Hepatocyte (in vitro differentiated cells): Measurements from ENCODE around the gene CTNNBIP1. TPM values are rescaled to one million over a fixed set of nuclear protein-coding genes. Genes with fewer than 3 reads are reported as not detected.

ENCODE experiments used
- DNase-seq: peaks from one replicate; pipeline ENCODE4 v3.0.0-alpha.2; 2016; ENCODE audit warnings: low spot score
- H2AFZ ChIP-seq: fragments of 200-600 bp; sonication (generic); 2 replicates; pipeline ENCODE4 v1.6.0; 2016; ENCODE audit warnings: antibody characterized with exemption, mild to moderate bottlenecking
- H3K27ac ChIP-seq: fragments of 200-600 bp; sonication (generic); 2 replicates; pipeline ENCODE4 v1.5.1; 2016; ENCODE audit warnings: mild to moderate bottlenecking
- H3K27me3 ChIP-seq: fragments of 200-600 bp; sonication (generic); 2 replicates; pipeline ENCODE4 v1.6.1; 2016
- H3K36me3 ChIP-seq: fragments of 200-600 bp; sonication (generic); replicated peaks from 2 replicates; pipeline ENCODE4 v1.5.1; 2016; ENCODE audit warnings: low read depth; ENCODE audit not compliant: insufficient read depth
- H3K4me1 ChIP-seq: fragments of 200-600 bp; sonication (generic); 2 replicates; pipeline ENCODE4 v1.5.1; 2016; ENCODE audit warnings: mild to moderate bottlenecking, moderate library complexity; ENCODE audit not compliant: insufficient read depth
- H3K4me2 ChIP-seq: fragments of 200-600 bp; sonication (generic); 2 replicates; pipeline ENCODE4 v1.6.0; 2016
- H3K4me3 ChIP-seq: fragments of 200-600 bp; sonication (generic); 2 replicates; pipeline ENCODE4 v1.5.1; 2016; ENCODE audit warnings: mild to moderate bottlenecking
- H3K79me2 ChIP-seq: fragments of 200-600 bp; sonication (generic); 2 replicates; pipeline ENCODE4 v1.6.0; 2017; ENCODE audit warnings: mild to moderate bottlenecking
- H3K9me2 ChIP-seq: fragments of 200-600 bp; sonication (generic); replicated peaks from 2 replicates; pipeline ENCODE4 v1.6.0; 2017; ENCODE audit warnings: mild to moderate bottlenecking; ENCODE audit not compliant: insufficient read depth
- H3K9me3 ChIP-seq: fragments of 200-600 bp; sonication (generic); 2 replicates; pipeline ENCODE4 v1.5.1; 2016; ENCODE audit warnings: low read depth, mild to moderate bottlenecking
- H4K20me1 ChIP-seq: fragments of 200-600 bp; sonication (generic); 2 replicates; pipeline ENCODE4 v1.6.0; 2016; ENCODE audit warnings: mild to moderate bottlenecking; ENCODE audit not compliant: insufficient read depth, poor library complexity, severe bottlenecking
- CTCF ChIP-seq: fragments of 200-600 bp; sonication (generic); IDR thresholded peaks from 2 replicates; pipeline ENCODE4 v1.5.1; 2016; ENCODE audit warnings: antibody characterized with exemption, mild to moderate bottlenecking; ENCODE audit not compliant: poor library complexity
- EZH2 ChIP-seq: fragments of 200-600 bp; sonication (generic); IDR thresholded peaks from 2 replicates; pipeline ENCODE4 v1.6.1; 2016; ENCODE audit warnings: antibody characterized with exemption, mild to moderate bottlenecking, borderline replicate concordance
- EZH2phosphoT487 ChIP-seq: fragments of 200-600 bp; sonication (generic); IDR thresholded peaks from one replicate; pipeline ENCODE4 v1.6.1; 2018; ENCODE audit warnings: antibody characterized with exemption, mild to moderate bottlenecking, low read depth, moderate library complexity; ENCODE audit not compliant: unreplicated experiment, severe bottlenecking
- WGBS: methylation state at CpG from one replicate; pipeline ENCODE4 v1.1.6; 2016; ENCODE audit warnings: low lambda C conversion rate; ENCODE audit errors: missing lambda C conversion rate; 5-methylcytosine and 5-hydroxymethylcytosine counted together
- polyA plus RNA-seq: library from polyadenylated mRNA; unstranded; fragments of >200 nt; fragmentation: Nextera tagmentation; extraction: Ambion mirVana; gene quantifications from 2 replicates; pipeline ENCODE4 v1.2.1, GENCODE V29; 2016
- total RNA-seq: library from RNA; depleted of rRNA; stranded (reverse); fragments of >200 nt; gene quantifications from 2 replicates; pipeline ENCODE4 v1.2.3, GENCODE V29; 2014

CTNNBIP1 gene
- total and polyA plus RNA-seq, 2 experiments from 2014 or later, result 25.2 to 49.8 TPM

- no peak for DNase-seq
- H3K4me3 ChIP-seq, result no peak overlapping the region
- TF ChIP-seq EZH2phosphoT487 (no peak), CTCF (no peak), EZH2 (no peak)
- no peak overlapping the region for H3K4me2 ChIP-seq
- H3K9me2 ChIP-seq, result no peaks in the 10 kb centered on the region
- H3K27ac ChIP-seq, result peak overlapping the region; percentile 49
- H3K79me2 ChIP-seq, result peaks cover 97% of the 10 kb centered on the region
- H3K27me3 ChIP-seq, result no peaks in the 10 kb centered on the region
- H3K36me3 ChIP-seq, result no peaks in the 10 kb centered on the region
- peaks cover 15% of the 10 kb centered on the region for H4K20me1 ChIP-seq
- H3K9me3 ChIP-seq, result no peaks in the 10 kb centered on the region
- 84% methylated on average over 1 of the region's 1 CpG for WGBS
- H3K4me1 ChIP-seq, result peaks cover 15% of the 10 kb centered on the region
- no peak overlapping the region for H2AFZ ChIP-seq
These were observed 93.9 kb downstream of the CTNNBIP1 start for GRCh38 chr1:9816199-9816598.

GRCh38 chr1:9815150-9815549 is 94.9 kb downstream of the CTNNBIP1 start:
- Histone ChIP-seq H4K20me1 (peaks cover 23% of the 10 kb centered on the region), H3K36me3 (no peaks in the 10 kb centered on the region), H3K27me3 (no peaks in the 10 kb centered on the region), H3K4me1 (peaks cover 18% of the 10 kb centered on the region), H3K79me2 (peaks cover 97% of the 10 kb centered on the region), H2AFZ (no peak overlapping the region), H3K4me2 (peak overlapping the region; percentile 61), H3K27ac (peak overlapping the region; percentile 85), H3K4me3 (no peak overlapping the region), H3K9me2 (no peaks in the 10 kb centered on the region), H3K9me3 (no peaks in the 10 kb centered on the region)
- WGBS, result 83% methylated on average over 2 of the region's 2 CpGs
- no peak for TF ChIP-seq EZH2phosphoT487
- no peak for TF ChIP-seq CTCF
- TF ChIP-seq EZH2, result no peak
- DNase-seq, result no peak

DNA sequence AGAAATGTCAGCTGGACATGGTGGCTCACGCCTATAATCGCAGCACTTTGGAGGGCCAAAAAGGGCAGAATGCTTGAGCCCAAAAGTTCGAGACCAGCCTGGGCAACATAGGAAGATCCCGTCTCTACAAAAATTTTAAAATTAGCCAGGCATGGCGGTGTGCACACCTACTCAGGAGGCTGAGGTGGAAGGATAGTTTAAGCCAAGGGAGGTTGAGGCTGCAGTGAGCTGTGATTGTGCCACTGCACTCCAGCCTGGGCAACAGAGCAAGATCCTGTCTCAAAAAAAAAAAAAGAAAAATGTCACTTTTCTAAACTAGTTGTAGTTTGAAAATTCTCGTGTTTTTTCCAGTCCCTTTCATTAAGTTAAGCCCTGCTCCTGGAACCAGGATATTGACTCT is 95.5 kb downstream of the CTNNBIP1 start:
- TF ChIP-seq EZH2phosphoT487 (no peak), CTCF (no peak), EZH2 (no peak)
- Histone ChIP-seq H3K9me2 (no peaks in the 10 kb centered on the region), H3K27ac (peak overlapping the region; percentile 85), H3K4me3 (no peak overlapping the region), H2AFZ (no peak overlapping the region), H3K9me3 (no peaks in the 10 kb centered on the region), H3K36me3 (no peaks in the 10 kb centered on the region), H3K4me2 (peak overlapping the region; percentile 61), H3K27me3 (no peaks in the 10 kb centered on the region), H3K79me2 (peaks cover 97% of the 10 kb centered on the region), H4K20me1 (peaks cover 25% of the 10 kb centered on the region), H3K4me1 (peaks cover 18% of the 10 kb centered on the region)
- 94% methylated on average over 6 of the region's 6 CpGs for WGBS
- DNase-seq, result no peak
